Ovary (tissue), 3 donors: ENCODE measurements around the gene ZNF341.

Source experiments
- CTCF ChIP-seq, 3 donors: fragments of 450-650 bp in 2 of 3; fragments of 200-600 bp in 1 of 3; IDR thresholded peaks; one replicate each; pipeline versions ENCODE4 v1.5.1 to v1.8.0; 2016 to 2022; ENCODE audit warnings: antibody characterized with exemption in 3 of 3, mild to moderate bottlenecking in 1 of 3
- EP300 ChIP-seq: sonication (generic); formaldehyde crosslinking; IDR thresholded peaks from one replicate; pipeline ENCODE4 v1.6.1; 2017; ENCODE audit warnings: antibody characterized with exemption
- donor health status: DM: no; HTN: no; CAD: no.

- no peak for TF ChIP-seq CTCF (IDR thresholded peaks at IDR 0.05)
- TF ChIP-seq EP300: no peak
Observed at GRCh38 chr20:33713865-33714367, 17.9 kb upstream of the ZNF341 start.
